Activated T-helper 2 cell treated with anti-CD3 and anti-CD28 coated beads, Interferon-gamma antibody, Interleukin-2, Interleukin-4, amounts not matched to agents 10 μg/mL and 5 μg/mL and 100 μg/mL, durations not matched to agents 14 hours and 24 hours and 36 hours (primary cell): ENCODE measurements around the gene ART5. TPM values are rescaled to one million over a fixed set of nuclear protein-coding genes. Genes with fewer than 3 reads are reported as not detected.

Source experiments
- DNase-seq: peaks from one replicate; pipeline ENCODE4 v3.0.0; 2021; ENCODE audit warnings: low spot score
- H3K27ac Mint-ChIP-seq: one replicate; pipeline ENCODE4 v1.8.0; 2021; ENCODE audit warnings: mixed read lengths
- H3K27me3 Mint-ChIP-seq: one replicate; pipeline ENCODE4 v1.8.0; 2021; ENCODE audit warnings: low read depth, mixed read lengths
- H3K36me3 Mint-ChIP-seq: one replicate; pipeline ENCODE4 v1.8.0; 2021; ENCODE audit warnings: low read depth, mixed read lengths
- H3K4me1 Mint-ChIP-seq: one replicate; pipeline ENCODE4 v1.8.0; 2021; ENCODE audit warnings: low read depth, mixed read lengths
- H3K4me3 Mint-ChIP-seq: one replicate; pipeline ENCODE4 v1.8.0; 2021; ENCODE audit warnings: low read depth, mild to moderate bottlenecking, moderate library complexity, mixed read lengths
- H3K9me3 Mint-ChIP-seq: one replicate; pipeline ENCODE4 v1.8.0; 2021; ENCODE audit warnings: mixed read lengths
- intact Hi-C: fragments of 100-400 bp; cut with micrococcal nuclease; formaldehyde crosslinking; loops from one replicate; pipeline ENCODE4 v1.15.1; 2023
- total RNA-seq: library from RNA; stranded (reverse); gene quantifications from 2 replicates; pipeline ENCODE4 v1.2.3, GENCODE V29; 2022

The ART5 gene
- total RNA-seq, 1 donor from 2014 or later = not detected

GRCh38 chr11:3626250-3626960, 15.4 kb downstream of the ART5 start:
- Mint-ChIP-seq H3K27me3 (peaks cover 4% of the 10 kb centered on the region), H3K4me3 (no peak overlapping the region), H3K9me3 (no peaks in the 10 kb centered on the region), H3K36me3 (no peaks in the 10 kb centered on the region), H3K27ac (no peak overlapping the region), H3K4me1 (no peaks in the 10 kb centered on the region)
- DNase-seq = no peak
- intact Hi-C loops = no loop called here

- H3K27ac Mint-ChIP-seq = no peak overlapping the region
- intact Hi-C loops = no loop called here
- H3K4me1 Mint-ChIP-seq = no peaks in the 10 kb centered on the region
- H3K27me3 Mint-ChIP-seq = peaks cover 4% of the 10 kb centered on the region
- H3K4me3 Mint-ChIP-seq = no peak overlapping the region
- DNase-seq = no peak
- no peaks in the 10 kb centered on the region for H3K9me3 Mint-ChIP-seq
- no peaks in the 10 kb centered on the region for H3K36me3 Mint-ChIP-seq
Observed at GRCh38 chr11:3623767-3624458, 17.9 kb downstream of the ART5 start.

- no peaks in the 10 kb centered on the region for H3K36me3 Mint-ChIP-seq
- intact Hi-C loops = no loop called here
- H3K27me3 Mint-ChIP-seq = peaks cover 4% of the 10 kb centered on the region
- no peak overlapping the region for H3K27ac Mint-ChIP-seq
- no peak for DNase-seq
- H3K9me3 Mint-ChIP-seq = no peaks in the 10 kb centered on the region
- no peak overlapping the region for H3K4me3 Mint-ChIP-seq
- no peaks in the 10 kb centered on the region for H3K4me1 Mint-ChIP-seq
Observed at GRCh38 chr11:3623121-3623520, 18.7 kb downstream of the ART5 start.

GRCh38 chr11:3622521-3622920, 19.3 kb downstream of the ART5 start:
- Mint-ChIP-seq H3K27ac (no peak overlapping the region), H3K36me3 (no peaks in the 10 kb centered on the region), H3K4me1 (no peaks in the 10 kb centered on the region), H3K4me3 (no peak overlapping the region), H3K9me3 (no peaks in the 10 kb centered on the region), H3K27me3 (peaks cover 4% of the 10 kb centered on the region)
- no peak for DNase-seq
- intact Hi-C loops = no loop called here

GRCh38 chr11:3617990-3618389, 23.8 kb downstream of the ART5 start:
- no peaks in the 10 kb centered on the region for H3K27me3 Mint-ChIP-seq
- intact Hi-C loops = loop anchor here (10.0 kb wide), 1 partner anchor 163 kb away; no protein-coding TSS in a partner anchor
- no peaks in the 10 kb centered on the region for H3K9me3 Mint-ChIP-seq
- no peaks in the 10 kb centered on the region for H3K36me3 Mint-ChIP-seq
- H3K27ac Mint-ChIP-seq = no peak overlapping the region
- no peak overlapping the region for H3K4me3 Mint-ChIP-seq
- H3K4me1 Mint-ChIP-seq = peaks cover 15% of the 10 kb centered on the region
- DNase-seq = no peak

GRCh38 chr11:3616721-3617460, 24.9 kb downstream of the ART5 start:
- Mint-ChIP-seq H3K27ac (no peak overlapping the region), H3K9me3 (peaks cover 8% of the 10 kb centered on the region), H3K4me1 (peaks cover 15% of the 10 kb centered on the region), H3K36me3 (no peaks in the 10 kb centered on the region), H3K27me3 (no peaks in the 10 kb centered on the region), H3K4me3 (no peak overlapping the region)
- intact Hi-C loops = loop anchor here (10.0 kb wide), 1 partner anchor 162 kb away; no protein-coding TSS in a partner anchor
- DNase-seq = no peak

GRCh38 chr11:3615998-3616397, 25.8 kb downstream of the ART5 start:
- H3K36me3 Mint-ChIP-seq = no peaks in the 10 kb centered on the region

GRCh38 chr11:3614742-3615171, 27.0 kb downstream of the ART5 start:
- Mint-ChIP-seq H3K27me3 (no peaks in the 10 kb centered on the region), H3K4me1 (peaks cover 15% of the 10 kb centered on the region), H3K27ac (peak overlapping the region; percentile 34), H3K4me3 (no peak overlapping the region), H3K36me3 (no peaks in the 10 kb centered on the region), H3K9me3 (peaks cover 9% of the 10 kb centered on the region)
- peak; percentile 38 for DNase-seq
- intact Hi-C loops = loop anchor here (10.0 kb wide), 1 partner anchor 160 kb away; no protein-coding TSS in a partner anchor

More at GRCh38 chr11:3615998-3616397, 25.8 kb downstream of the ART5 start:
- DNase-seq = no peak
- no peaks in the 10 kb centered on the region for H3K27me3 Mint-ChIP-seq
- H3K27ac Mint-ChIP-seq = no peak overlapping the region
- peaks cover 15% of the 10 kb centered on the region for H3K4me1 Mint-ChIP-seq
- H3K9me3 Mint-ChIP-seq = peaks cover 9% of the 10 kb centered on the region
- H3K4me3 Mint-ChIP-seq = no peak overlapping the region
- intact Hi-C loops = loop anchor here (10.0 kb wide), 1 partner anchor 161 kb away; no protein-coding TSS in a partner anchor

GRCh38 chr11:3613998-3614741, 27.6 kb downstream of the ART5 start:
- H3K4me3 Mint-ChIP-seq = no peak overlapping the region
- H3K27me3 Mint-ChIP-seq = no peaks in the 10 kb centered on the region
- intact Hi-C loops = loop anchor here (10.0 kb wide), 1 partner anchor 159 kb away; no protein-coding TSS in a partner anchor
- peak overlapping the region; percentile 34 for H3K27ac Mint-ChIP-seq
- no peaks in the 10 kb centered on the region for H3K36me3 Mint-ChIP-seq
- peaks cover 9% of the 10 kb centered on the region for H3K9me3 Mint-ChIP-seq
- peaks cover 15% of the 10 kb centered on the region for H3K4me1 Mint-ChIP-seq
- no peak for DNase-seq

- intact Hi-C loops = loop anchor here (10.0 kb wide), 1 partner anchor 157 kb away; no protein-coding TSS in a partner anchor
- Mint-ChIP-seq H3K36me3 (no peaks in the 10 kb centered on the region), H3K4me1 (peaks cover 15% of the 10 kb centered on the region), H3K9me3 (peaks cover 9% of the 10 kb centered on the region), H3K27ac (no peak overlapping the region), H3K27me3 (peaks cover 2% of the 10 kb centered on the region), H3K4me3 (no peak overlapping the region)
- no peak for DNase-seq
Observed at GRCh38 chr11:3611976-3612678, 29.7 kb downstream of the ART5 start.

- intact Hi-C loops = loop anchor here (10.0 kb wide), 1 partner anchor 156 kb away; no protein-coding TSS in a partner anchor
- no peaks in the 10 kb centered on the region for H3K36me3 Mint-ChIP-seq
- H3K4me1 Mint-ChIP-seq = peaks cover 15% of the 10 kb centered on the region
- peaks cover 9% of the 10 kb centered on the region for H3K9me3 Mint-ChIP-seq
- no peak overlapping the region for H3K4me3 Mint-ChIP-seq
- DNase-seq = no peak
- peaks cover 2% of the 10 kb centered on the region for H3K27me3 Mint-ChIP-seq
- no peak overlapping the region for H3K27ac Mint-ChIP-seq
Observed at GRCh38 chr11:3610846-3611245, 30.9 kb downstream of the ART5 start.
